HepG2 (cell line): ENCODE results near the gene PRKAR2B.

Experiments used
- BCL3 ChIP-seq: sonication (generic); formaldehyde crosslinking; IDR thresholded peaks from 2 replicates; pipeline ENCODE4 v1.5.1; 2020; ENCODE audit warnings: mild to moderate bottlenecking, missing genetic modification reagents, moderate library complexity
- BCL6 ChIP-seq: IDR thresholded peaks from 2 replicates; pipeline ENCODE4 v1.6.1; 2016; ENCODE audit warnings: missing genetic modification reagents, missing compliant biosample characterization
- CBFB ChIP-seq: sonication (generic); formaldehyde crosslinking; IDR thresholded peaks from 2 replicates; pipeline ENCODE4 v1.4.0; 2020; ENCODE audit warnings: missing genetic modification reagents
- CTCF ChIP-seq: sonication (generic); formaldehyde crosslinking; IDR thresholded peaks from 2 replicates; pipeline ENCODE4 v1.5.0; 2020; ENCODE audit warnings: mild to moderate bottlenecking, missing genetic modification reagents, moderate library complexity
- DNMT1 ChIP-seq: sonication (generic); formaldehyde crosslinking; IDR thresholded peaks from 2 replicates; pipeline ENCODE4 v1.5.1; 2020; ENCODE audit warnings: mild to moderate bottlenecking, missing genetic modification reagents
- EHMT2 ChIP-seq: fragments of 200-600 bp; sonication (generic); IDR thresholded peaks from 2 replicates; pipeline ENCODE4 v1.7.0; 2017; ENCODE audit warnings: antibody characterized with exemption, low read depth, low read length, borderline replicate concordance
- ETV5 ChIP-seq: IDR thresholded peaks from 2 replicates; pipeline ENCODE4 v1.6.1; 2018; ENCODE audit warnings: missing biosample characterization, missing genetic modification reagents, inconsistent platforms, borderline replicate concordance
- POLR2AphosphoS5 ChIP-seq: IDR thresholded peaks from 2 replicates; pipeline ENCODE4 v1.6.1; 2012; ENCODE audit warnings: low read depth, low read length
- PRDM10 ChIP-seq: sonication (generic); formaldehyde crosslinking; IDR thresholded peaks from 2 replicates; pipeline ENCODE4 v1.4.0; 2020; ENCODE audit warnings: low read depth, missing genetic modification reagents
- RCOR2 ChIP-seq: IDR thresholded peaks from 2 replicates; pipeline ENCODE4 v1.6.1; 2016; ENCODE audit warnings: missing biosample characterization, missing genetic modification reagents
- ZBTB37 ChIP-seq: sonication (generic); formaldehyde crosslinking; IDR thresholded peaks from 2 replicates; pipeline ENCODE4 v1.4.0; 2020; ENCODE audit warnings: mild to moderate bottlenecking, missing genetic modification reagents
- ZSCAN22 ChIP-seq: sonication (generic); formaldehyde crosslinking; IDR thresholded peaks from 2 replicates; pipeline ENCODE4 v1.4.0; 2020; ENCODE audit warnings: mild to moderate bottlenecking, missing genetic modification reagents

GRCh38 chr7:107207459-107207858, 163.0 kb downstream of the PRKAR2B start:
- no peak for TF ChIP-seq ETV5 (CRISPR knock-in tag)
- TF ChIP-seq DNMT1 (CRISPR knock-in tag): no peak
- no peak for TF ChIP-seq BCL6
- TF ChIP-seq CTCF (CRISPR knock-in tag): no peak
- TF ChIP-seq ZSCAN22 (CRISPR knock-in tag): no peak
- no peak for TF ChIP-seq POLR2AphosphoS5
- no peak for TF ChIP-seq BCL3 (CRISPR knock-in tag)
- no peak for TF ChIP-seq EHMT2
- TF ChIP-seq ZBTB37 (CRISPR knock-in tag): no peak
- no peak for TF ChIP-seq RCOR2
- no peak for TF ChIP-seq PRDM10 (CRISPR knock-in tag)
- no peak for TF ChIP-seq CBFB
